K562 (cell line): ENCODE measurements around the gene MRPL40. TPM values are rescaled to one million over a fixed set of nuclear protein-coding genes. Genes with fewer than 3 reads are reported as not detected.

Source experiments
- ARNT ChIP-seq, 2 experiments: fragments of 450-650 bp; IDR thresholded peaks; 2 replicates each; pipeline ENCODE4 v1.6.1; 2016; ENCODE audit warnings: mild to moderate bottlenecking in 1 of 2
- FOS ChIP-seq: IDR thresholded peaks from 3 replicates; pipeline ENCODE4 v1.6.1; 2011; ENCODE audit not compliant: insufficient read length; ENCODE audit errors: extremely low read depth
- GATA2 ChIP-seq: sonication (generic); formaldehyde crosslinking; IDR thresholded peaks from 2 replicates; pipeline ENCODE4 v1.4.0; 2020; ENCODE audit warnings: mild to moderate bottlenecking, missing genetic modification reagents
- GTF2E2 ChIP-seq: fragments of 200-800 bp; sonication (Bioruptor generic); IDR thresholded peaks from 2 replicates; pipeline ENCODE4 v1.6.1; 2016; ENCODE audit warnings: missing genetic modification characterization, missing compliant biosample characterization
- IRF9 ChIP-seq: fragments of 450-650 bp; IDR thresholded peaks from 2 replicates; pipeline ENCODE4 v1.6.1; 2016; ENCODE audit warnings: missing biosample characterization, missing genetic modification characterization
- NFXL1 ChIP-seq: fragments of 450-650 bp; formaldehyde crosslinking; IDR thresholded peaks from 2 replicates; pipeline ENCODE4 v1.4.0; 2021; ENCODE audit warnings: mild to moderate bottlenecking
- NR2F6 ChIP-seq: fragments of 450-650 bp; formaldehyde crosslinking; IDR thresholded peaks from 2 replicates; pipeline ENCODE4 v1.4.0; 2020; ENCODE audit warnings: mild to moderate bottlenecking
- POLR2A ChIP-seq: fragments of 450-650 bp; conservative IDR thresholded peaks from 2 replicates; pipeline ENCODE4 v1.6.1; 2016
- RCOR1 ChIP-seq, 2 experiments: IDR thresholded peaks; 2 replicates each; pipeline ENCODE4 v1.6.1; 2012; ENCODE audit warnings: low read depth in 2 of 2, low read length in 2 of 2, borderline replicate concordance in 1 of 2, improper control_type of control experiment in 1 of 2
- SNAPC5 ChIP-seq: fragments of 250-450 bp; sonication (Bioruptor Pico); IDR thresholded peaks from 2 replicates; pipeline ENCODE4 v1.8.0; 2021; ENCODE audit warnings: moderate library complexity, mild to moderate bottlenecking, inconsistent platforms
- TAL1 ChIP-seq: fragments of 450-650 bp; IDR thresholded peaks from 2 replicates; pipeline ENCODE4 v1.6.1; 2016; ENCODE audit warnings: mild to moderate bottlenecking
- TARDBP ChIP-seq: fragments of 450-650 bp; IDR thresholded peaks from 2 replicates; pipeline ENCODE4 v1.6.1; 2016
- YY1 ChIP-seq, 3 experiments: IDR thresholded peaks; 2 replicates each; pipeline ENCODE4 v1.6.1; 2011; ENCODE audit warnings: low read length in 2 of 3, mild to moderate bottlenecking in 2 of 3, moderate library complexity in 2 of 3, borderline replicate concordance in 1 of 3, control low read depth in 1 of 3, low read depth in 1 of 3; ENCODE audit not compliant: insufficient read depth in 3 of 3, insufficient replicate concordance in 2 of 3, control insufficient read depth in 1 of 3, insufficient read length in 1 of 3; ENCODE audit errors: extremely low read depth in 1 of 3
- ZKSCAN1 ChIP-seq: fragments of 150-350 bp; IDR thresholded peaks from 2 replicates; pipeline ENCODE4 v1.6.1; 2016; ENCODE audit warnings: low read depth, low read length
- ZNF263 ChIP-seq: sonication (generic); formaldehyde crosslinking; IDR thresholded peaks from 2 replicates; pipeline ENCODE4 v1.8.0; 2022; ENCODE audit warnings: mild to moderate bottlenecking, missing genetic modification reagents, borderline replicate concordance
- ZNF436 ChIP-seq: fragments of 250-450, 450-650 bp; sonication (Bioruptor Pico); formaldehyde crosslinking; IDR thresholded peaks from 2 replicates; pipeline ENCODE4 v1.7.0; 2020; ENCODE audit warnings: mild to moderate bottlenecking
- ZNF57 ChIP-seq: fragments of 450-650 bp; formaldehyde crosslinking; IDR thresholded peaks from 2 replicates; pipeline ENCODE4 v1.4.0; 2020; ENCODE audit warnings: mild to moderate bottlenecking, moderate library complexity
- ZNF699 ChIP-seq: fragments of 250-450 bp; sonication (Bioruptor Pico); IDR thresholded peaks from 2 replicates; pipeline ENCODE4 v1.8.0; 2021; ENCODE audit warnings: mild to moderate bottlenecking, moderate library complexity; ENCODE audit not compliant: insufficient replicate concordance
- ZNF717 ChIP-seq: fragments of 250-450 bp; sonication (Bioruptor Pico); IDR thresholded peaks from 2 replicates; pipeline ENCODE4 v1.5.0; 2021
- ZNF764 ChIP-seq: fragments of 250-450 bp; sonication (Bioruptor Pico); IDR thresholded peaks from 2 replicates; pipeline ENCODE4 v1.4.0; 2020; ENCODE audit warnings: low read depth, mild to moderate bottlenecking, moderate library complexity
- ZNF785 ChIP-seq: fragments of 250-450 bp; sonication (Bioruptor Pico); IDR thresholded peaks from 2 replicates; pipeline ENCODE4 v1.4.0; 2020; ENCODE audit warnings: mild to moderate bottlenecking
- polyA plus RNA-seq, 8 experiments: library from polyadenylated mRNA; depleted of rRNA in 4 of 8; stranded (reverse) in 5 of 8; unstranded in 3 of 8; fragments of >200 nt; fragmentation: Nextera tagmentation in 2 of 8; fragmentation: Illumina TruSeq in 1 of 8; extraction: Ambion mirVana in 2 of 8; extraction: Trizol in 1 of 8; gene quantifications; 2 replicates each; pipeline versions ENCODE4 v1.2.1 to v1.2.3, GENCODE V29; 2011 to 2014; ENCODE audit warnings: inconsistent platforms in 1 of 8, missing spikeins in 1 of 8
- total RNA-seq, 7 experiments: library from RNA; depleted of rRNA in 6 of 7; stranded (reverse); fragments of >200 nt in 6 of 7; fragmentation: Illumina TruSeq in 2 of 7; extraction: Trizol in 2 of 7; gene quantifications; 2 replicates each; pipeline versions ENCODE4 v1.2.1 to v1.2.3, GENCODE V29; 2011 to 2021; ENCODE audit warnings: low replicate concordance in 1 of 7
- TF ChIP-seq, protein P1 (sequence below): sonication (generic); formaldehyde crosslinking; IDR thresholded peaks from 2 replicates; pipeline ENCODE4 v1.8.1; 2023; ENCODE audit warnings: mild to moderate bottlenecking, missing genetic modification reagents, moderate library complexity
- TF ChIP-seq, protein P2 (sequence below): fragments of 450-650 bp; formaldehyde crosslinking; conservative IDR thresholded peaks from 2 replicates; pipeline ENCODE4 v1.4.0; 2022; ENCODE audit warnings: mild to moderate bottlenecking, missing genetic modification characterization

MRPL40 gene
- total and polyA plus RNA-seq, 9 of the 15 experiments (the other 6 are each of a cell fraction or from before 2014, with no cell fraction given): 132 to 652 (median 208) TPM

DNA sequence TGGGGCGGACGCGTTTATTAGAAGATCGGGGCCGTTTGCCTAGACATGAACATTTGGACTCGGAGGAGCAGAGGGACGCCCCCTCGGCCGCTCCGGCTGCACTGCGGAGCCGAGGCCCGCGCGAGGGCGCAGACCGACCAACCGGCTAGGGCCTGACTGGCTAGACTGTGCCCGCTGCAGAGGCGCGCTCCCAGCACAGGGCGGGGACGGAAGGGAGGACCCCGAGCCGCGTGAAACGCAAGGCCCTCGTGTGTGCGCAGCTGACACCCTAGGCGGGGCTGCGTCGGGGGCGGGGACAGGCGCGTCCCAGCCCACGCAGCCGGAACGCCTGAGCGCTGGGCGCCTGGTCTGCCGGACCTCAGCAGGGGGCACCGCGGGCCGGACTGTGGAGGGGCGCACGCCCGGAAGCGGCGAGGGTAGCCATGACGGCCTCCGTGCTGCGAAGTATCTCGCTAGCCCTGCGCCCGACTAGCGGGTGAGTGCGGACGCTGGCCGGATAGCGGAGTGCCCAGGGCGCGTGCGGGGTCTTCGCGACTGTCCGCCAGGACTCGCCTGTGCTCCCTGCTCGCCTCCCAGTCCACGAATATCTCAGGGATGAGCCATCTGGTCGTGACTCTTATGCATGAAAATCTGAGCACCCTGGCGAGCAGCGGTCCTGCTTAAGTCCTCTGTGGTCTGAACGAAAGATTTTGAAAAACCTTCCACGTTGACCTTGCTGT lies at the start of gene MRPL40 (continued):
- TF ChIP-seq YY1 (IDR thresholded peaks at IDR 0.05; ENCODE audit: borderline replicate concordance in 1 of 3, control insufficient read depth in 1 of 3, extremely low read depth in 1 of 3, insufficient read depth in 3 of 3, insufficient read length in 1 of 3, insufficient replicate concordance in 2 of 3, low read depth in 1 of 3, low read length in 2 of 3) (peak in 2 of 3 experiments; percentile 93 to 98), ZNF57 (CRISPR knock-in tag) (peak; percentile 91), GTF2E2 (tag) (no peak), SNAPC5 (CRISPR knock-in tag) (no peak), IRF9 (tag) (no peak; the same call in 1 of the 2 replicates), ZNF436 (CRISPR knock-in tag) (peak; percentile 61; the same call in 1 of the 2 replicates), ZNF263 (CRISPR knock-in tag) (no peak), GATA2 (no peak), NFXL1 (CRISPR knock-in tag) (0 out of 2 replicates have a peak, but pooled peaks have one; percentile 3), ZNF785 (no peak), TAL1 (no peak), ZNF699 (no peak), ZKSCAN1 (peak; percentile 96), FOS (no peak), TARDBP (no peak), NR2F6 (CRISPR knock-in tag) (peak; percentile 95; the same call in 1 of the 2 replicates), ARNT (IDR thresholded peaks at IDR 0.05) (no peak), ZNF764 (CRISPR knock-in tag) (peak; percentile 90), ZNF717 (CRISPR knock-in tag) (no peak), POLR2A (no peak), RCOR1 (IDR thresholded peaks at IDR 0.05; ENCODE audit: borderline replicate concordance in 1 of 2, low read depth in 2 of 2, low read length in 2 of 2) (peak; percentile 55 to 97)
- TF ChIP-seq, protein P1, sequence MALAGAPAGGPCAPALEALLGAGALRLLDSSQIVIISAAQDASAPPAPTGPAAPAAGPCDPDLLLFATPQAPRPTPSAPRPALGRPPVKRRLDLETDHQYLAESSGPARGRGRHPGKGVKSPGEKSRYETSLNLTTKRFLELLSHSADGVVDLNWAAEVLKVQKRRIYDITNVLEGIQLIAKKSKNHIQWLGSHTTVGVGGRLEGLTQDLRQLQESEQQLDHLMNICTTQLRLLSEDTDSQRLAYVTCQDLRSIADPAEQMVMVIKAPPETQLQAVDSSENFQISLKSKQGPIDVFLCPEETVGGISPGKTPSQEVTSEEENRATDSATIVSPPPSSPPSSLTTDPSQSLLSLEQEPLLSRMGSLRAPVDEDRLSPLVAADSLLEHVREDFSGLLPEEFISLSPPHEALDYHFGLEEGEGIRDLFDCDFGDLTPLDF (CRISPR knock-in tag): peak; percentile 97
- TF ChIP-seq, protein P2, sequence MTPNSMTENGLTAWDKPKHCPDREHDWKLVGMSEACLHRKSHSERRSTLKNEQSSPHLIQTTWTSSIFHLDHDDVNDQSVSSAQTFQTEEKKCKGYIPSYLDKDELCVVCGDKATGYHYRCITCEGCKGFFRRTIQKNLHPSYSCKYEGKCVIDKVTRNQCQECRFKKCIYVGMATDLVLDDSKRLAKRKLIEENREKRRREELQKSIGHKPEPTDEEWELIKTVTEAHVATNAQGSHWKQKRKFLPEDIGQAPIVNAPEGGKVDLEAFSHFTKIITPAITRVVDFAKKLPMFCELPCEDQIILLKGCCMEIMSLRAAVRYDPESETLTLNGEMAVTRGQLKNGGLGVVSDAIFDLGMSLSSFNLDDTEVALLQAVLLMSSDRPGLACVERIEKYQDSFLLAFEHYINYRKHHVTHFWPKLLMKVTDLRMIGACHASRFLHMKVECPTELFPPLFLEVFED (CRISPR knock-in tag): peak; percentile 91
